CD4-positive, alpha-beta T cell (primary cell): ENCODE data around the gene ARHGAP26. TPM values are rescaled to one million over a fixed set of nuclear protein-coding genes. Genes with fewer than 3 reads are reported as not detected.
"Not testable (repeated sequence)": the region's sequence is repeated elsewhere in the genome, so short reads cannot be mapped to it uniquely, and the experiment has no call there.

ENCODE experiments used
- ATAC-seq: fragments of 200-7000 bp; cut with Tn5 transposase; one replicate; pipeline ENCODE4 v1.10.0; 2022; ENCODE audit warnings: mild to moderate bottlenecking; ENCODE audit not compliant: poor library complexity
- CTCF ChIA-PET: fragments of 350-600 bp; sonication (Branson Sonifier 250); formaldehyde crosslinking; loops from one replicate; lab custom pipeline; 2021; ENCODE audit warnings: antibody characterized with exemption, inconsistent platforms; lab: Charles Lee
- POLR2A ChIA-PET: fragments of 350-600 bp; sonication (Branson Sonifier 250); formaldehyde crosslinking; loops from one replicate; lab custom pipeline; 2021; ENCODE audit warnings: antibody characterized with exemption, inconsistent platforms; lab: Charles Lee
- DNase-seq, 14 experiments: peaks; one replicate each; pipeline ENCODE4 v3.0.0-alpha.2; 2013 to 2020; ENCODE audit warnings: mixed read lengths in 2 of 14
- H3K27ac ChIP-seq, 2 donors: one replicate each; pipeline versions ENCODE4 v1.5.1 to v1.7.0; 2013; ENCODE audit warnings: low read length in 2 of 2, low read depth in 1 of 2, mild to moderate bottlenecking in 1 of 2
- H3K27me3 ChIP-seq, 2 experiments: 1 replicate in 1 of 2; 2 replicates in 1 of 2; pipeline versions ENCODE4 v1.6.1 to v1.7.0; 2013; ENCODE audit warnings: low read length in 2 of 2, control low read depth in 1 of 2, mild to moderate bottlenecking in 1 of 2, moderate library complexity in 1 of 2; ENCODE audit not compliant: insufficient read depth in 2 of 2, control insufficient read depth in 1 of 2
- H3K36me3 ChIP-seq: one replicate; pipeline ENCODE4 v1.6.1; 2013; ENCODE audit warnings: low read length, control low read depth; ENCODE audit not compliant: insufficient read depth
- H3K4me1 ChIP-seq: one replicate; pipeline ENCODE4 v1.6.1; 2013; ENCODE audit warnings: low read length, control low read depth; ENCODE audit not compliant: insufficient read depth
- H3K4me3 ChIP-seq: one replicate; pipeline ENCODE4 v1.5.1; 2013; ENCODE audit warnings: mild to moderate bottlenecking, low read length, moderate library complexity
- H3K9me3 ChIP-seq, 2 experiments: 1 replicate in 1 of 2; 2 replicates in 1 of 2; pipeline versions ENCODE4 v1.6.1 to v1.7.0; 2013; ENCODE audit warnings: low read length in 2 of 2, mild to moderate bottlenecking in 2 of 2, control low read depth in 1 of 2, moderate library complexity in 1 of 2; ENCODE audit not compliant: control insufficient read depth in 1 of 2, insufficient read depth in 1 of 2
- H3K27ac Mint-ChIP-seq: one replicate; pipeline ENCODE4 v1.8.0; 2020; ENCODE audit warnings: mixed read lengths
- H3K27me3 Mint-ChIP-seq: one replicate; pipeline ENCODE4 v1.8.0; 2021; ENCODE audit warnings: mixed read lengths
- H3K36me3 Mint-ChIP-seq: one replicate; pipeline ENCODE4 v1.8.0; 2021; ENCODE audit warnings: low read depth, mixed read lengths
- H3K4me1 Mint-ChIP-seq: one replicate; pipeline ENCODE4 v1.8.0; 2021; ENCODE audit warnings: low read depth, mixed read lengths
- H3K4me3 Mint-ChIP-seq: one replicate; pipeline ENCODE4 v1.8.0; 2020; ENCODE audit warnings: mild to moderate bottlenecking, mixed read lengths
- H3K9me3 Mint-ChIP-seq: one replicate; pipeline ENCODE4 v1.8.0; 2020; ENCODE audit warnings: mixed read lengths
- CTCF ChIP-seq: fragments of 200-600 bp; IDR thresholded peaks from one replicate; pipeline ENCODE4 v1.8.0; 2022; ENCODE audit warnings: antibody characterized with exemption, mild to moderate bottlenecking
- intact Hi-C, 2 experiments: fragments of 100-400 bp; cut with DNase I in 1 of 2; cut with micrococcal nuclease in 1 of 2; formaldehyde crosslinking; loops; one replicate each; pipeline versions ENCODE4 v1.15.1 to v1.9.0; 2023 to 2025; cut with DNase I, micrococcal nuclease
- total RNA-seq, 174 experiments: library from RNA in 2 of 174; stranded (reverse) in 2 of 174; gene quantifications; one replicate each; pipeline ENCODE4 v1.2.3 and lab custom pipeline; 2021 to 2026

ARHGAP26 gene
- total RNA-seq, 2 experiments from 2014 or later, result 24.9 to 27.3 TPM

- H3K9me3 Mint-ChIP-seq, H3K27ac ChIP-seq, H3K27ac Mint-ChIP-seq, intact Hi-C loops, POLR2A ChIA-PET, ATAC-seq, H3K9me3 ChIP-seq, H3K4me1 Mint-ChIP-seq, H3K27me3 Mint-ChIP-seq, CTCF ChIA-PET, H3K4me1 ChIP-seq, H3K4me3 Mint-ChIP-seq, H3K4me3 ChIP-seq, H3K27me3 ChIP-seq, H3K36me3 ChIP-seq: not testable (repeated sequence)
- peaks cover 24% of the 10 kb centered on the region for H3K36me3 Mint-ChIP-seq
- DNase-seq, result peak in 1 of 14 experiments; percentile 5
Observed at GRCh38 chr5:142965258-142966120, 195.3 kb downstream of the ARHGAP26 start.

DNA sequence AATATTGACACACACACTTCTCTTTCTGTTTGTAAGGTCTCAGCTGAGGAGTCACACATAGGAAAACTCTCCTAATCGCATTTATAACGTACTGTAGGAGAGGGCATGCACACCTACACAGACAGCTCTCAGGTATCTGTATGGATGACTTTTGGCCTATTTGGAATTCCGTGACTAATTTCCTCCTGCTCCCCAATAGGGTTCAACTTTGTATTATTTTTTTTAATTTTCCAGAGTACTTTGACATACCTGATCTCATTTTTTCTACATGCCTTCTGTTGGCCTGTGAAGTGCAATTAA, 195.9 kb downstream of the ARHGAP26 start:
- Mint-ChIP-seq H3K4me1 (peaks cover 13% of the 10 kb centered on the region), H3K9me3 (no peaks in the 10 kb centered on the region), H3K36me3 (peaks cover 24% of the 10 kb centered on the region), H3K4me3 (no peak overlapping the region), H3K27me3 (no peaks in the 10 kb centered on the region), H3K27ac (no peak overlapping the region)
- ChIA-PET CTCF (no interaction called here), POLR2A (no interaction called here)
- Histone ChIP-seq H3K4me3 (no peak overlapping the region), H3K9me3 (no peaks in the 10 kb centered on the region), H3K36me3 (no peaks in the 10 kb centered on the region), H3K27ac (no peak overlapping the region), H3K27me3 (no peaks in the 10 kb centered on the region), H3K4me1 (no peaks in the 10 kb centered on the region)
- intact Hi-C loops, result no loop called here
- no peak for DNase-seq
- no peak for TF ChIP-seq CTCF
- no peak for ATAC-seq

GRCh38 chr5:142969186-142969585, 199.0 kb downstream of the ARHGAP26 start:
- H3K9me3 Mint-ChIP-seq, result no peaks in the 10 kb centered on the region
- no peak overlapping the region for H3K4me3 Mint-ChIP-seq
- CTCF ChIA-PET, result no interaction called here
- Histone ChIP-seq H3K27me3 (no peaks in the 10 kb centered on the region), H3K27ac (no peak overlapping the region), H3K4me1 (peaks cover 8% of the 10 kb centered on the region), H3K36me3 (no peaks in the 10 kb centered on the region), H3K4me3 (no peak overlapping the region), H3K9me3 (no peaks in the 10 kb centered on the region)
- H3K4me1 Mint-ChIP-seq, result peaks cover 30% of the 10 kb centered on the region
- no peaks in the 10 kb centered on the region for H3K27me3 Mint-ChIP-seq
- ATAC-seq, result no peak
- no peak overlapping the region for H3K27ac Mint-ChIP-seq
- no peak for DNase-seq
- no peak for TF ChIP-seq CTCF
- intact Hi-C loops, result no loop called here
- H3K36me3 Mint-ChIP-seq, result peaks cover 6% of the 10 kb centered on the region
- POLR2A ChIA-PET, result no interaction called here
